HEK293 (cell line): ENCODE measurements around the gene HABP4.

Source experiments
- CTCF ChIA-PET: fragments of 350-600 bp; formaldehyde crosslinking; extraction: SDS; loops from one replicate; lab custom pipeline; 2021; ENCODE audit warnings: antibody characterized with exemption; lab: Yijun Ruan, JAX
- POLR2A ChIA-PET: fragments of 300-600 bp; formaldehyde crosslinking; extraction: SDS; loops from one replicate; lab custom pipeline; 2020; ENCODE audit warnings: antibody characterized with exemption, inconsistent platforms; lab: Yijun Ruan, JAX
- H3K27ac ChIP-seq: fragments of 200-500 bp; sonication (Bioruptor generic); 2 replicates; pipeline ENCODE4 v1.5.1; 2014; ENCODE audit warnings: low read depth, low read length, control low read depth, inconsistent platforms; ENCODE audit errors: extremely low read depth
- H3K36me3 ChIP-seq, 2 experiments: fragments of 200-500 bp in 1 of 2; sonication (Bioruptor generic) in 1 of 2; 1 replicate in 1 of 2; 2 replicates in 1 of 2; pipeline ENCODE4 v1.5.1; 2014 to 2017; ENCODE audit warnings: inconsistent platforms in 2 of 2, low read length in 2 of 2; ENCODE audit not compliant: control insufficient read depth in 2 of 2, insufficient read depth in 1 of 2
- H3K4me1 ChIP-seq: fragments of 200-500 bp; sonication (Bioruptor generic); 2 replicates; pipeline ENCODE4 v1.5.1; 2014; ENCODE audit warnings: mild to moderate bottlenecking, low read length, inconsistent platforms; ENCODE audit not compliant: control insufficient read depth, insufficient read depth
- H3K4me3 ChIP-seq: 2 replicates; pipeline ENCODE4 v1.5.1; 2011; ENCODE audit warnings: low read depth, mild to moderate bottlenecking, control low read depth, low read length, moderate library complexity
- H3K9me3 ChIP-seq: fragments of 200-500 bp; sonication (Bioruptor generic); 2 replicates; pipeline ENCODE4 v1.5.1; 2014; ENCODE audit warnings: low read depth, low read length, inconsistent platforms; ENCODE audit not compliant: control insufficient read depth, insufficient read depth
- ZBTB21 ChIP-seq: fragments of 450-650 bp; formaldehyde crosslinking; IDR thresholded peaks from 2 replicates; pipeline ENCODE4 v1.5.1; 2017; ENCODE audit warnings: missing biosample characterization, missing genetic modification characterization
- ZFP37 ChIP-seq: fragments of 450-650 bp; formaldehyde crosslinking; IDR thresholded peaks from 2 replicates; pipeline ENCODE4 v1.5.1; 2016; ENCODE audit warnings: missing biosample characterization, missing genetic modification characterization
- ZIC2 ChIP-seq: fragments of 450-650 bp; formaldehyde crosslinking; IDR thresholded peaks from 2 replicates; pipeline ENCODE4 v1.5.1; 2016; ENCODE audit warnings: missing biosample characterization, missing genetic modification characterization
- ZNF10 ChIP-seq: fragments of 450-650 bp; formaldehyde crosslinking; IDR thresholded peaks from 2 replicates; pipeline ENCODE4 v1.5.1; 2017; ENCODE audit warnings: missing biosample characterization, missing genetic modification characterization
- ZNF184 ChIP-seq: fragments of 450-650 bp; IDR thresholded peaks from 2 replicates; pipeline ENCODE4 v1.5.1; 2018; ENCODE audit warnings: missing biosample characterization, mild to moderate bottlenecking, missing genetic modification characterization
- ZNF354C ChIP-seq: fragments of 450-650 bp; formaldehyde crosslinking; IDR thresholded peaks from 2 replicates; pipeline ENCODE4 v1.5.1; 2016; ENCODE audit warnings: missing biosample characterization, missing genetic modification characterization, low read depth, borderline replicate concordance
- ZNF394 ChIP-seq: fragments of 450-650 bp; formaldehyde crosslinking; IDR thresholded peaks from 2 replicates; pipeline ENCODE4 v1.5.1; 2016; ENCODE audit warnings: missing biosample characterization, missing genetic modification characterization, mild to moderate bottlenecking, moderate library complexity, borderline replicate concordance
- ZNF433 ChIP-seq: fragments of 450-650 bp; formaldehyde crosslinking; IDR thresholded peaks from 2 replicates; pipeline ENCODE4 v1.5.1; 2016; ENCODE audit warnings: missing biosample characterization, missing genetic modification characterization, low read depth
- ZNF48 ChIP-seq: fragments of 450-650 bp; formaldehyde crosslinking; IDR thresholded peaks from 2 replicates; pipeline ENCODE4 v1.5.1; 2016; ENCODE audit warnings: missing biosample characterization, missing genetic modification characterization
- ZNF544 ChIP-seq: fragments of 450-650 bp; formaldehyde crosslinking; IDR thresholded peaks from 2 replicates; pipeline ENCODE4 v1.5.0; 2017; ENCODE audit warnings: missing biosample characterization, missing genetic modification characterization
- ZNF610 ChIP-seq: fragments of 450-650 bp; formaldehyde crosslinking; IDR thresholded peaks from 2 replicates; pipeline ENCODE4 v1.5.1; 2016; ENCODE audit warnings: missing biosample characterization, missing genetic modification characterization, borderline replicate concordance
- ZNF664 ChIP-seq: fragments of 450-650 bp; formaldehyde crosslinking; IDR thresholded peaks from 2 replicates; pipeline ENCODE4 v1.5.1; 2016; ENCODE audit warnings: missing biosample characterization, missing genetic modification characterization
- ZNF701 ChIP-seq: fragments of 450-650 bp; formaldehyde crosslinking; IDR thresholded peaks from 2 replicates; pipeline ENCODE4 v1.5.1; 2016; ENCODE audit warnings: missing biosample characterization, missing genetic modification characterization
- ZNF768 ChIP-seq: fragments of 450-650 bp; formaldehyde crosslinking; IDR thresholded peaks from 2 replicates; pipeline ENCODE4 v1.5.1; 2018; ENCODE audit warnings: missing biosample characterization, mild to moderate bottlenecking, missing genetic modification characterization
- ZNF791 ChIP-seq: fragments of 450-650 bp; formaldehyde crosslinking; IDR thresholded peaks from 2 replicates; pipeline ENCODE4 v1.5.1; 2016; ENCODE audit warnings: missing biosample characterization, missing genetic modification characterization
- ZXDB ChIP-seq: fragments of 450-650 bp; formaldehyde crosslinking; IDR thresholded peaks from 2 replicates; pipeline ENCODE4 v1.5.1; 2016; ENCODE audit warnings: missing biosample characterization, missing genetic modification characterization
- TF ChIP-seq, protein P1 (sequence below): fragments of 450-650 bp; formaldehyde crosslinking; IDR thresholded peaks from 2 replicates; pipeline ENCODE4 v1.5.1; 2016; ENCODE audit warnings: missing biosample characterization, missing genetic modification characterization
- TF ChIP-seq, protein P2 (sequence below): fragments of 450-650 bp; formaldehyde crosslinking; IDR thresholded peaks from 2 replicates; pipeline ENCODE4 v1.5.1; 2016; ENCODE audit warnings: missing biosample characterization, missing genetic modification characterization
- TF ChIP-seq, protein P3 (sequence below): fragments of 450-650 bp; formaldehyde crosslinking; IDR thresholded peaks from 2 replicates; pipeline ENCODE4 v1.5.1; 2016; ENCODE audit warnings: missing biosample characterization, missing genetic modification characterization
- TF ChIP-seq, protein P4 (sequence below): fragments of 450-650 bp; formaldehyde crosslinking; IDR thresholded peaks from 2 replicates; pipeline ENCODE4 v1.5.1; 2016; ENCODE audit warnings: missing biosample characterization, missing genetic modification characterization

The HABP4 gene

DNA sequence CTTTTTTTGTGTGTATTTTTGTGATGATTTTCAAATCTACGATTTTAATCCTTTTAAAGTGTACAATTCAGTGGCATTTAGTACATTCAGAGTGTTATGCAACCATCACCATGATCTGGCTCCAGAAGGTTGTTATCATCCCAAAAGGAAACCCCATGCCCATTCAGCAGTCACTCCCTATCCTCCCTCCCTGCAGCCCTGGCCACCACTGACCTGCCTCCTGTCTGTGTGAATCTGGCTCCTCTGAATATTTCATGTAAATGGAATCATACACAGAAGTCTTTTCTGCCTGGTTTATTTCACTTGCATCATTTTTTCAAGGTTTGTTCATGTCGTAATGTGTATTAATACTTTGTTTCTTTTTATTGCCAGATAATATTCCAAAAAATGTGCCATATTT is 32.5 kb downstream of the HABP4 start:
- H3K9me3 ChIP-seq, result no peaks in the 10 kb centered on the region
- no peak overlapping the region for H3K4me3 ChIP-seq
- POLR2A ChIA-PET, result no interaction called here
- no peaks in the 10 kb centered on the region for H3K4me1 ChIP-seq
- no peak overlapping the region for H3K27ac ChIP-seq
- H3K36me3 ChIP-seq, result peaks cover 3 to 21% of the 10 kb centered on the region in 2 experiments; a peak in 2 of 3 replicates
- no peak for TF ChIP-seq ZBTB21 (tag by site-specific recombination)
- TF ChIP-seq ZNF10, result no peak
- no peak for TF ChIP-seq ZNF394 (tag by site-specific recombination)
- CTCF ChIA-PET, result no interaction called here

DNA sequence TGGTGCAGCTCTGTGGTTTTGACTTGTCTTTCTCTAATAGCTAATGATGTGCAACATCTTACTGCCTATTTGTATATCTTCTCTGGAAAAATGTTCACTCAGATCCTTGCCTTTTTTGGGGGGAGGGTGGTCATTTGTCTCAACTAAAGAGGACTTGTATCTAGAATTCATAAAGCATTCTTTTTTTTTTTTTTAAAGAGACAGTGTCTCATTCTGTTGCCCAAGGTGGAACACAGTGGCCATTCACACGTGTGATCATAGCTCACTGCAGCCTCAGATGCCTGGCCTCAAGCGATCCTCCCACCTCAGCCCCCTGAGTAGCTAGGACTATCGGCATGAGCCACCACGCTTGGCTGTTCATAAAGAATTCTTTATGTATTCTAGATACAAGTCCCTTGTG is 33.2 kb downstream of the HABP4 start:
- peaks cover 3 to 26% of the 10 kb centered on the region in 2 experiments; a peak in 2 of 3 replicates for H3K36me3 ChIP-seq
- no peak overlapping the region for H3K4me3 ChIP-seq
- no peak overlapping the region for H3K27ac ChIP-seq
- H3K4me1 ChIP-seq, result no peaks in the 10 kb centered on the region
- no peaks in the 10 kb centered on the region for H3K9me3 ChIP-seq
- CTCF ChIA-PET, result no interaction called here
- POLR2A ChIA-PET, result no interaction called here
- no peak for TF ChIP-seq ZIC2
- no peak for TF ChIP-seq ZBTB21 (tag by site-specific recombination)
- TF ChIP-seq ZNF664 (tag by site-specific recombination), result no peak
- TF ChIP-seq, protein P1, sequence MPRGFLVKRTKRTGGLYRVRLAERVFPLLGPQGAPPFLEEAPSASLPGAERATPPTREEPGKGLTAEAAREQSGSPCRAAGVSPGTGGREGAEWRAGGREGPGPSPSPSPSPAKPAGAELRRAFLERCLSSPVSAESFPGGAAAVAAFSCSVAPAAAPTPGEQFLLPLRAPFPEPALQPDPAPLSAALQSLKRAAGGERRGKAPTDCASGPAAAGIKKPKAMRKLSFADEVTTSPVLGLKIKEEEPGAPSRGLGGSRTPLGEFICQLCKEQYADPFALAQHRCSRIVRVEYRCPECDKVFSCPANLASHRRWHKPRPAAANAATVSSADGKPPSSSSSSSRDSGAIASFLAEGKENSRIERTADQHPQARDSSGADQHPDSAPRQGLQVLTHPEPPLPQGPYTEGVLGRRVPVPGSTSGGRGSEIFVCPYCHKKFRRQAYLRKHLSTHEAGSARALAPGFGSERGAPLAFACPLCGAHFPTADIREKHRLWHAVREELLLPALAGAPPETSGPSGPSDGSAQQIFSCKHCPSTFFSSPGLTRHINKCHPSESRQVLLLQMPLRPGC (tag by site-specific recombination), result no peak
- no peak for TF ChIP-seq ZNF768
- no peak for TF ChIP-seq ZXDB
- TF ChIP-seq, protein P2, sequence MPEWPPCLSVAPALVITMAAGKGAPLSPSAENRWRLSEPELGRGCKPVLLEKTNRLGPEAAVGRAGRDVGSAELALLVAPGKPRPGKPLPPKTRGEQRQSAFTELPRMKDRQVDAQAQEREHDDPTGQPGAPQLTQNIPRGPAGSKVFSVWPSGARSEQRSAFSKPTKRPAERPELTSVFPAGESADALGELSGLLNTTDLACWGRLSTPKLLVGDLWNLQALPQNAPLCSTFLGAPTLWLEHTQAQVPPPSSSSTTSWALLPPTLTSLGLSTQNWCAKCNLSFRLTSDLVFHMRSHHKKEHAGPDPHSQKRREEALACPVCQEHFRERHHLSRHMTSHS (tag by site-specific recombination), result no peak
- TF ChIP-seq ZNF394 (tag by site-specific recombination), result no peak
- TF ChIP-seq ZNF610 (tag by site-specific recombination), result no peak
- TF ChIP-seq ZNF701 (tag by site-specific recombination), result no peak
- no peak for TF ChIP-seq ZNF791 (tag by site-specific recombination)
- TF ChIP-seq, protein P3, sequence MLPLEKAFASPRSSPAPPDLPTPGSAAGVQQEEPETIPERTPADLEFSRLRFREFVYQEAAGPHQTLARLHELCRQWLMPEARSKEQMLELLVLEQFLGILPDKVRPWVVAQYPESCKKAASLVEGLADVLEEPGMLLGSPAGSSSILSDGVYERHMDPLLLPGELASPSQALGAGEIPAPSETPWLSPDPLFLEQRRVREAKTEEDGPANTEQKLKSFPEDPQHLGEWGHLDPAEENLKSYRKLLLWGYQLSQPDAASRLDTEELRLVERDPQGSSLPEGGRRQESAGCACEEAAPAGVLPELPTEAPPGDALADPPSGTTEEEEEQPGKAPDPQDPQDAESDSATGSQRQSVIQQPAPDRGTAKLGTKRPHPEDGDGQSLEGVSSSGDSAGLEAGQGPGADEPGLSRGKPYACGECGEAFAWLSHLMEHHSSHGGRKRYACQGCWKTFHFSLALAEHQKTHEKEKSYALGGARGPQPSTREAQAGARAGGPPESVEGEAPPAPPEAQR (tag by site-specific recombination), result no peak
- no peak for TF ChIP-seq ZNF184 (tag by site-specific recombination)
- TF ChIP-seq ZNF48 (tag by site-specific recombination), result no peak
- TF ChIP-seq ZNF433 (tag by site-specific recombination), result no peak
- TF ChIP-seq, protein P4, sequence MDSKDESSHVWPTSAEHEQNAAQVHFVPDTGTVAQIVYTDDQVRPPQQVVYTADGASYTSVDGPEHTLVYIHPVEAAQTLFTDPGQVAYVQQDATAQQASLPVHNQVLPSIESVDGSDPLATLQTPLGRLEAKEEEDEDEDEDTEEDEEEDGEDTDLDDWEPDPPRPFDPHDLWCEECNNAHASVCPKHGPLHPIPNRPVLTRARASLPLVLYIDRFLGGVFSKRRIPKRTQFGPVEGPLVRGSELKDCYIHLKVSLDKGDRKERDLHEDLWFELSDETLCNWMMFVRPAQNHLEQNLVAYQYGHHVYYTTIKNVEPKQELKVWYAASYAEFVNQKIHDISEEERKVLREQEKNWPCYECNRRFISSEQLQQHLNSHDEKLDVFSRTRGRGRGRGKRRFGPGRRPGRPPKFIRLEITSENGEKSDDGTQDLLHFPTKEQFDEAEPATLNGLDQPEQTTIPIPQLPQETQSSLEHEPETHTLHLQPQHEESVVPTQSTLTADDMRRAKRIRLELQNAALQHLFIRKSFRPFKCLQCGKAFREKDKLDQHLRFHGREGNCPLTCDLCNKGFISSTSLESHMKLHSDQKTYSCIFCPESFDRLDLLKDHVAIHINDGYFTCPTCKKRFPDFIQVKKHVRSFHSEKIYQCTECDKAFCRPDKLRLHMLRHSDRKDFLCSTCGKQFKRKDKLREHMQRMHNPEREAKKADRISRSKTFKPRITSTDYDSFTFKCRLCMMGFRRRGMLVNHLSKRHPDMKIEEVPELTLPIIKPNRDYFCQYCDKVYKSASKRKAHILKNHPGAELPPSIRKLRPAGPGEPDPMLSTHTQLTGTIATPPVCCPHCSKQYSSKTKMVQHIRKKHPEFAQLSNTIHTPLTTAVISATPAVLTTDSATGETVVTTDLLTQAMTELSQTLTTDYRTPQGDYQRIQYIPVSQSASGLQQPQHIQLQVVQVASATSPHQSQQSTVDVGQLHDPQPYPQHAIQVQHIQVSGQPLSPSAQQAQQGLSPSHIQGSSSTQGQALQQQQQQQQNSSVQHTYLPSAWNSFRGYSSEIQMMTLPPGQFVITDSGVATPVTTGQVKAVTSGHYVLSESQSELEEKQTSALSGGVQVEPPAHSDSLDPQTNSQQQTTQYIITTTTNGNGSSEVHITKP (tag by site-specific recombination), result no peak
- no peak for TF ChIP-seq ZFP37 (tag by site-specific recombination)
- TF ChIP-seq ZNF354C (tag by site-specific recombination), result no peak
- no peak for TF ChIP-seq ZNF544
